SH-SY5Y (cell line): ENCODE measurements around the gene XNDC1N.

Source experiments
- GATA2 ChIP-seq: IDR thresholded peaks from 2 replicates; pipeline ENCODE4 v1.6.1; 2011; ENCODE audit warnings: mild to moderate bottlenecking, low read depth, low read length
- GATA3 ChIP-seq: IDR thresholded peaks from 2 replicates; pipeline ENCODE4 v1.6.1; 2011; ENCODE audit warnings: low read depth, mild to moderate bottlenecking, low read length, moderate library complexity

DNA sequence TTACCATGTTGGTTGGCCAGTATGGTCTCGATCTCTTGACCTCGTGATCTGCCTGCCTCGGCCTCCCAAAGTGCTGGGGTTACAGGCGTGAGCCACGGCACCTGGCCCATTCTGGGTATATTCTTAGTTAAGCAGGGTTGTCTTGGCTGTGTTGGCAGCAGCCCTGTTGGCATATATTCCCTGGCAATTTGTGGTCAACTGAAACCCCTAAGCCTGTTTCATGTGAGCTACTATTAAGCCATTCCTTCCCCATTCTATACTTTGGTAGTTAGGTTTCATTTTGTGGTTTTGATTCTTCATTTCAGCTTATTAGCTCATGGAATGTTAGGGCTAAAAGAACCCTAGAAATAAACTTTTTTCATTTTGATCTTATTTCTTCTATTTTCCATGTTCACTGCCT, 48.2 kb upstream of the XNDC1N start:
- TF ChIP-seq GATA3 (no peak), GATA2 (no peak)
